ENCODE measurements around the gene SESN3.

DNA sequence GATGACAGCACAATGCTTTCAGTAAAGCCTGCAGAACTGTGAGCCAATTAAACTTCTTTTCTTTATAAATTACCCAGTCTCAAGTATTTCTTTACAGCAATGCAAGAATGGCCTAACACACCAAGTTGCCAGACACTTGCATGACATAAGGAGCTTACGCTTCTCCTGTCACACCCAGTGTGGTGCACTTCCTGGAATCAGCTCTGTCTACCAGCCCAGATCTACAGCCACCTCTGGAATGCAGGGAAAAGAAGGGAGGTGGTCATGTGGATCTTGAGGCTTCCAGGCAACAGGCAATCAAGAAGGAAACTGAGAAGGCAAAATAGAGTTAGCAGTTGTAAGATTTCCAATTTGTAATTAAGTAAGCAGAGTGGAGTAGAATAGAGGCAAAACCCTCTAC lies 37.4 kb upstream of the SESN3 start:
- TF ChIP-seq, protein P1, sequence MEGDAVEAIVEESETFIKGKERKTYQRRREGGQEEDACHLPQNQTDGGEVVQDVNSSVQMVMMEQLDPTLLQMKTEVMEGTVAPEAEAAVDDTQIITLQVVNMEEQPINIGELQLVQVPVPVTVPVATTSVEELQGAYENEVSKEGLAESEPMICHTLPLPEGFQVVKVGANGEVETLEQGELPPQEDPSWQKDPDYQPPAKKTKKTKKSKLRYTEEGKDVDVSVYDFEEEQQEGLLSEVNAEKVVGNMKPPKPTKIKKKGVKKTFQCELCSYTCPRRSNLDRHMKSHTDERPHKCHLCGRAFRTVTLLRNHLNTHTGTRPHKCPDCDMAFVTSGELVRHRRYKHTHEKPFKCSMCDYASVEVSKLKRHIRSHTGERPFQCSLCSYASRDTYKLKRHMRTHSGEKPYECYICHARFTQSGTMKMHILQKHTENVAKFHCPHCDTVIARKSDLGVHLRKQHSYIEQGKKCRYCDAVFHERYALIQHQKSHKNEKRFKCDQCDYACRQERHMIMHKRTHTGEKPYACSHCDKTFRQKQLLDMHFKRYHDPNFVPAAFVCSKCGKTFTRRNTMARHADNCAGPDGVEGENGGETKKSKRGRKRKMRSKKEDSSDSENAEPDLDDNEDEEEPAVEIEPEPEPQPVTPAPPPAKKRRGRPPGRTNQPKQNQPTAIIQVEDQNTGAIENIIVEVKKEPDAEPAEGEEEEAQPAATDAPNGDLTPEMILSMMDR (IDR thresholded peaks at IDR 0.05), result no peak
- TF ChIP-seq, protein P2, sequence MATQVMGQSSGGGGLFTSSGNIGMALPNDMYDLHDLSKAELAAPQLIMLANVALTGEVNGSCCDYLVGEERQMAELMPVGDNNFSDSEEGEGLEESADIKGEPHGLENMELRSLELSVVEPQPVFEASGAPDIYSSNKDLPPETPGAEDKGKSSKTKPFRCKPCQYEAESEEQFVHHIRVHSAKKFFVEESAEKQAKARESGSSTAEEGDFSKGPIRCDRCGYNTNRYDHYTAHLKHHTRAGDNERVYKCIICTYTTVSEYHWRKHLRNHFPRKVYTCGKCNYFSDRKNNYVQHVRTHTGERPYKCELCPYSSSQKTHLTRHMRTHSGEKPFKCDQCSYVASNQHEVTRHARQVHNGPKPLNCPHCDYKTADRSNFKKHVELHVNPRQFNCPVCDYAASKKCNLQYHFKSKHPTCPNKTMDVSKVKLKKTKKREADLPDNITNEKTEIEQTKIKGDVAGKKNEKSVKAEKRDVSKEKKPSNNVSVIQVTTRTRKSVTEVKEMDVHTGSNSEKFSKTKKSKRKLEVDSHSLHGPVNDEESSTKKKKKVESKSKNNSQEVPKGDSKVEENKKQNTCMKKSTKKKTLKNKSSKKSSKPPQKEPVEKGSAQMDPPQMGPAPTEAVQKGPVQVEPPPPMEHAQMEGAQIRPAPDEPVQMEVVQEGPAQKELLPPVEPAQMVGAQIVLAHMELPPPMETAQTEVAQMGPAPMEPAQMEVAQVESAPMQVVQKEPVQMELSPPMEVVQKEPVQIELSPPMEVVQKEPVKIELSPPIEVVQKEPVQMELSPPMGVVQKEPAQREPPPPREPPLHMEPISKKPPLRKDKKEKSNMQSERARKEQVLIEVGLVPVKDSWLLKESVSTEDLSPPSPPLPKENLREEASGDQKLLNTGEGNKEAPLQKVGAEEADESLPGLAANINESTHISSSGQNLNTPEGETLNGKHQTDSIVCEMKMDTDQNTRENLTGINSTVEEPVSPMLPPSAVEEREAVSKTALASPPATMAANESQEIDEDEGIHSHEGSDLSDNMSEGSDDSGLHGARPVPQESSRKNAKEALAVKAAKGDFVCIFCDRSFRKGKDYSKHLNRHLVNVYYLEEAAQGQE (IDR thresholded peaks at IDR 0.05; ENCODE audit: insufficient read depth in 1 of 2, low read depth in 2 of 2, low read length in 1 of 2), result no peak
- TF ChIP-seq POLR2AphosphoS5 (IDR thresholded peaks at IDR 0.05; ENCODE audit: low read depth, low read length), result no peak
- no peak for TF ChIP-seq TCF7L2 (IDR thresholded peaks at IDR 0.05; ENCODE audit: low read depth, low read length)
- TF ChIP-seq SIN3A (IDR thresholded peaks at IDR 0.05; ENCODE audit: borderline replicate concordance, insufficient read depth, low read depth, low read length), result no peak
